ENCODE results near the gene ATF1.

ATF1 gene

GRCh38 chr12:50763639-50764285, at the start of gene ATF1:
Gene ATF1 (plus strand): TSS chr12:50764101. CDS start chr12:50780146, 16,045 bp downstream.
- TF ChIP-seq CTCF (IDR thresholded peaks at IDR 0.05; ENCODE audit: insufficient read depth, missing control alignments), result no peak
- FAIRE-seq (no peak), DNase-seq (ENCODE audit: insufficient read length, low spot score) (peak; percentile 84)

- no peak for TF ChIP-seq CTCF (IDR thresholded peaks at IDR 0.05; ENCODE audit: insufficient read depth, missing control alignments)
- DNase-seq (ENCODE audit: insufficient read length, low spot score), result no peak
- FAIRE-seq, result no peak
Measured at GRCh38 chr12:50715174-50715573, 48.7 kb upstream of the ATF1 start.

GRCh38 chr12:50718760-50719159, 45.1 kb upstream of the ATF1 start:
- no peak for FAIRE-seq
- TF ChIP-seq CTCF (IDR thresholded peaks at IDR 0.05; ENCODE audit: insufficient read depth, missing control alignments), result no peak
- DNase-seq (ENCODE audit: insufficient read length, low spot score), result no peak

- no peak for TF ChIP-seq CTCF (IDR thresholded peaks at IDR 0.05; ENCODE audit: insufficient read depth, missing control alignments)
- FAIRE-seq, result no peak
Measured at GRCh38 chr12:50720085-50720484, 43.8 kb upstream of the ATF1 start.

GRCh38 chr12:50720501-50720900, 43.4 kb upstream of the ATF1 start:
- TF ChIP-seq CTCF (IDR thresholded peaks at IDR 0.05; ENCODE audit: insufficient read depth, missing control alignments), result no peak
- FAIRE-seq, result no peak

More at GRCh38 chr12:50720085-50720484, 43.8 kb upstream of the ATF1 start:
- DNase-seq (ENCODE audit: insufficient read length, low spot score), result no peak

GRCh38 chr12:50723865-50724264, 40.0 kb upstream of the ATF1 start:
- FAIRE-seq (no peak), DNase-seq (ENCODE audit: insufficient read length, low spot score) (no peak)

More at GRCh38 chr12:50720501-50720900, 43.4 kb upstream of the ATF1 start:
- no peak for DNase-seq (ENCODE audit: insufficient read length, low spot score)

More at GRCh38 chr12:50723865-50724264, 40.0 kb upstream of the ATF1 start:
- no peak for TF ChIP-seq CTCF (IDR thresholded peaks at IDR 0.05; ENCODE audit: insufficient read depth, missing control alignments)

Data from D721Med (cell line).